DMS153 treated with DMSO at 0.1 percent for 48 hours (cell line): ENCODE results near the gene RTN4RL2.
"Not testable (repeated sequence)": the region's sequence is repeated elsewhere in the genome, so short reads cannot be mapped to it uniquely, and the experiment has no call there.

Source experiments
- DNase-seq: peaks from one replicate; lab custom pipeline; 2025; ENCODE audit not compliant: unreplicated experiment; lab: John Stamatoyannopoulos, UW

Gene RTN4RL2

DNA sequence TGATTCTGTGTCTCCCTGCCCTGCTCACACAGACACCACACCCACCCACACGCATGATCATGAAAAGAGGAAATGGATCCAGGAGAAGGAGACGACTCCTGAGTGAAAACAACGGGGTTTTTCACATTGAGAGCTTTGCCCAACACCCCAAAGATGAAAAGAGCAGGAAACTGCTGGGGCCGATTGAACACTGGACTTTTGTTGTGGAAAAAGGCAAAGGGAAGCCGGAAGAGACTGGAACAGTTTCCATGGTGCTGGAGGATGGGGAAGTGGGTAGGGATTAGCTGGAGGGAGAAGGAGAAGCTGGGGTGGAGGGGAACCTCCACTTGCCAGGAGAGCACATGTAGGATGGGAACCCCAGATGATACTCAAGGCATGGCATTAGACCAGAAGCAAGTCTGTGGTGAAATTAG lies 28.2 kb upstream of the RTN4RL2 start:
- DNase-seq: no peak

DNA sequence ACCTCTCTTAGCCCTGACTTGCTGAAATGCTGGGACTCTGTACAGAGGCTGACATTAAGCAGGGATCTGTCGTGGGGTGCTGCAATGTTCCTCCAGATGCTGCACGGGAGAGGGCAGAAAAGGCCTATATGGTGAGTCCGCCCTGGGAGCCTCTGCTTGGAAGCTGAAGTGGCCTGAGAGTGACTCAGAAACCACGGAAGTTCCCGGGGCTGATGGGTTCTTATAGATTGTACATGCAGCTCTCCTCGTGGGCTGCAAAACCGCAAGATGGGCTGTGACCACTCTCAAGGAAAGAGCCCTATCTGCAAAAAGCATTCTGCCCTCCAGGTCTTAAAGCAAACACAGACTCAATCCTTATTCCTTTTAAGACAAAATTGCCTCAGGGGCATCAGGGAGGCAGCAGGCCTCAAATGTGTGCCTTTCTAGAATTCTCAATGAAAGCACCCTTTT lies 27.6 kb upstream of the RTN4RL2 start:
- no peak for DNase-seq

DNA sequence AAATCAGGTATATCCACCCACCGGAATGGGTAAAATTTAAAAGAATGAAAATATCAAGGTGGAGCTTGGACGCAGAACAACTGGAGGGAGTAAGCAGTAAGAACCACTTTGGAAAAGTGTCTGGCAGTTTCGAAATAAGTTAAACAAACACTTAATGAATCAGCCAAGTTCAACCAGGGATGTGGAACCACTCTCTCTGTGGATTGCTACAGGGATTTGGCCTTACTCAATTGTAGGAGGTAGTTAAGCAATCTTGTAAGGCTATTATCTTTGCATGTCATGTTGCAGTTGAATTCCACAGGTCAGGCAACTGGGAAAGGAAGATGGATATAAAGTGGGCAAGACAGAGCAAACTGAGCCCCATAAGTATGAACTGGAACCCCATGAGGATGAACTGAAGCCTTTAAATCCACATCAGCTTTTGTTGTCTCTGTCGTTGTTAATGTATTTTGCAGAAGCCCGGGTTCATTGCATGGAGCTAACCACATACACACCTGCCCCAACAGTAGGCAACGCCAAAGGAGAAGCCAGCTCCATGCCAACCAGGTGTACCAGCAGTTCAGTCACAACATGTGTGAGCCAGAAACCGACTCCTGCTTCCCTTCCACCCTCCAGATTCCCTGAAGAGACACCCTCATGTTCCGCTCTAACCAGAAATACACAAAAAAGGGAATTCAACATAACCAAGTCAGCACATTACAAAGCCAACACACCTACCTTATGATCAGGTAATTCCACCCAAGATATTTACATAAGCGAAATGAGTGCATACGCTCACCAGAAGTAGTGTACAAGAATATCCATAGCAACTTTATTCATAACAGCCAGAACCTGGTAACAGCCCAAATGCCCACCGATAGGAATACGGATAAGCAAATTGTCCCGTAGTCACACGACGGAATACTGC lies 25.4 kb upstream of the RTN4RL2 start:
- DNase-seq: no peak

DNA sequence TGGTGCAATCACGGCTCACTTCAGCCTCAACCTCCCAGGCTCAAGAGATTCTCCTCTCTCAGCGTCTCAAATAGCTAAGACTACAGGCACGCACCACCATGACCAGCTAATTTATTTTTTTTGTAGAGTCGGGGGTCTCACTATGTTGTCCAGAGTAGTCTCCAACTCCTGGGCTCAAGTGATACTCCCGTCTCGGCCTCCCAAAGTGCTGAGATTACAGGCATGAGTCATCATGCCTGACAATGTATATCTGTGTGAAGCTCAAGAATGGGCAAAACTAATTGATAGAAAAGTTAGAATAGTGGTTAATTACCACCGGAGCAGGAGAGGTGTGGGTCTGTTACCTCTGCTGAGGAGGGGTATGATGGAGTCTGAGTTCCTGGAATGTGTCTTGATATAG lies 24.3 kb upstream of the RTN4RL2 start:
- DNase-seq: no peak

DNA sequence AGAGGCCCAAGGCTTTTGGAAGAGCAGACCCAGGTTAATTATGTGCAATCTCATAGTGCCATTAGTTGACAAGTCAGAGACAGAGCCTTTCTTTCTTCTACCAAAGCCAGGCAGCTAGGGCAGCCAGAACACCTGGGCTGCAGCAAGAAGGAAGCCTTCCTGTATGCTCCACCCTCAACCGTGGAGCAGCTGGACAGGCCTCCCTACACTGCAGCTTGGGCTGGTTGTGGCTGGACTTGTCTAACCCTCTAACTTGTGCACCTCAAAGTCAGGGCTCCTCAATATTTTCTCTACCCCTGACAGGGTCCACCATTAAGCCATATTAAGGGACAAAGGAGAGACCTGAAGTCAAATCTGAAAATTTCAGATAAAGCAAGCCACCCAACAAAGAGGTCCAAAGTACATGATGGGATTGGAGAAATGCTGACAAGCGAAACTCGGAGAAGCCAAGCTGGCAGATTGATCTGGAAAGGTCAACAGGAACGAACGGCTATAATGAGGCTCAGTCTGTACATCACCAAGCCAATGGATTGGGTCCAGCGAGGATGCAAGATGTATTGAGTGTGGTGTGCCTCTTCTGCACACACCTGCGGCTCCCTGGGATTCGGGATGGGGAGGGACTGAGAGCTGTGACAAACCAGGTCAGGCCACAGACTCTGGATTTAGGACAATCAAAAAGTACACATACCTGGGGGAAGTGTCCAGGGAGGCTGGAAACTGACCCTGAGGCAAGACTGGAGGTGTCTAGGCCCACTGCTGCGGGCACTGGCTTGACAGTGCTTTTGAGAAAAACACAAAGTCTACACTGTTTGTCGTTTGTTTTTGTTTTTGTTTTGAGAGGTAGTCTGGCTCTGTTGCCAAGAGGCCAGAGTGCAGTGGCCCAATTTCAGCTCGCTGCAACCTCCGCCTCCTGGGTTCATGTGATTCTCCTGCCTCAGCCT lies 21.7 kb upstream of the RTN4RL2 start:
- DNase-seq: no peak

DNA sequence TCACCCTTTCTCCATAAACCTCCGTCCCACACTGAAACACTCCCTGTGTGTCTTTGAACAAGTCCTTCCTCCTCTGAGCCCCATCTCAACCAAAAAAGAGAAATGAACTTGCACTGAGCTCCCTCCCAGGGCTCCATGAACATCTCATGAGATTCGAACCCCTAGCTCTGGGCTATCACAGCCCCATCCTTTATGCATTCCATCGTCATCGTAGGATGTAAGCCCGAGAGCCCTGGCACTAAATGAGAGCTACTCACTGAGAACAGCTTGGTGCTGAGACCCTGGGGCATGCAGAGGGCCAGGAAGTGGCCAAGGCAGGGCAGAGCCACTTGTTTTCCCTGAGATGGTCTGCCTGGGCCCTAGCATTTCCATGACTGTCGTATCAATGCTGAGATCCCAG lies 20.5 kb upstream of the RTN4RL2 start:
- DNase-seq: no peak

DNA sequence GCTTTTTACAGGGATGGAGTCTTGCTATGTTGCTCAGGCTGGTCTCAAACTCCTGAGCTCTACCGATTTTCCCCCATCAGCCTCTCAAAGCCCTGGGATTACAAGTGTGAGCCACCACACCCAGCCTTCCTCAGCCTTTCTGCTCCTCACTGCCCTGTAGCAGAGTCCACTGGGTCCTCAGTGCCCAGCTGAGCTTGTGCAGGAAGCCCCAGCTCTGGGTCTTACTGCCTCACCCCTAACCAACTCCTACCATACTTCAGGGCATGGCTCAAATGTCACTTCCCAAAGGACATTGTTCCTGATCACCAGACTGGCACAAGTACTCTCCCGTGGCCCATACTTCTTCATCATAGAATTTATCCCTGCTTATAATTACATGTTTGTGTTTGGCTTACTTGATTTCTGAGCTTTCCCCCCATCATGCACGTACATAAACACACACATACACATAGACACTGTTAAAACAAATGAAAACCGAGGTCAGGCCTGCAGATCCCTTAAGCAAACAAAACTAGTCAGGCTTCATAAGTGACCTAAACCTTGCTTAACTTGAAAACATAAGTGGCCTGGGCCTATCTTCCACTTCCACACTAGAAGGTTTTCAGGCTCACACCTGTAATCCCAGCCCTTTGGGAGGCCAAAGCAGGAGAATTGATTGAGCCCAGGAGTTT lies 19.4 kb upstream of the RTN4RL2 start:
- peak; percentile 39 for DNase-seq

DNA sequence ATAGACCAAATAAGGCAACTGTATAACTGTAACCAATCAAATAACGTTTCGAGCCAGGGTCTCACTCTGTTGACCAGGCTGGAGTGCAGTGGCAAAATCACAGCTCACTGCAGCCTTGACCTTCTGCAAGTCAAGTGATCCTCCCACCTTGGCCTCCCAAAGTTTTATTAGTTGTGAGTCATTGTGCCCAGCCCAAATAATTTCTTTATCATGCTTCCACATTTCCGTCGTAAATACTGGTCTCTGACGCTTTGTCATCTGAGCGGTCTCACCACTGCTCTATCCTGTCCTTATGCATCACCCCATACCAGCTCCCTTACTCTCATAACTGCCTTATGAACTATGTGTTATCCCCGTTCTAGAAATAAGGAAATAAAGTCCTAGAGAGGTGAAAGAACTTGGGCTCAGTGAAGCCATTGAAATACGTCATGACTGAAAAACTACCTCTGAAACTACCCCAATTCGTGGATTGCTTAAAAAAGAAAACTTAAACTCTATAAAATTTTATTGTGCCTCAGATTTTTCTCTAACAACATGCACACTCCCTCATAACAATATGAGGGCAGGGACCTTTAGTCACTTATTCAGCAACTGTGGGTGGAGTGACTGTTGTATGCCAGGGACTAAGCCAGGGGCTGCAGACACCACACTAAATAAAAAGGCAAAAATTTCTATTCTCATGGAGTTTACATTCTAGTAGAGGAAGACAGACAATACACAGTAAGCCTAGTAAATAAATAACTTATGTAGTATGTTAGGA lies 15.8 kb upstream of the RTN4RL2 start:
- no peak for DNase-seq

DNA sequence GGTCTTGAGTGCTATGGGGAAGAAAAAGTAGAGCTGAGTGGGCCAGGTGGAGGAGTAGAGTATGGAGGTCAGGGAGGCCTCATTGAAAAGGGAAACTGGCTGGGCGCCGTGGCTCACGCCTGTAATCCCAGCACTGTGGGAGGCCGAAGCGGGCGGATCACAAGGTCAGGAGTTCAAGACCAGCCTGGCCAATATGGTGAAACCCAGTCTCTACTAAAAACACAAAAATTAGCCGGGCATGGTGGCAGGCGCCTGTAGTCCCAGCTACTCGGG lies 15.3 kb upstream of the RTN4RL2 start:
- not testable (repeated sequence) for DNase-seq

DNA sequence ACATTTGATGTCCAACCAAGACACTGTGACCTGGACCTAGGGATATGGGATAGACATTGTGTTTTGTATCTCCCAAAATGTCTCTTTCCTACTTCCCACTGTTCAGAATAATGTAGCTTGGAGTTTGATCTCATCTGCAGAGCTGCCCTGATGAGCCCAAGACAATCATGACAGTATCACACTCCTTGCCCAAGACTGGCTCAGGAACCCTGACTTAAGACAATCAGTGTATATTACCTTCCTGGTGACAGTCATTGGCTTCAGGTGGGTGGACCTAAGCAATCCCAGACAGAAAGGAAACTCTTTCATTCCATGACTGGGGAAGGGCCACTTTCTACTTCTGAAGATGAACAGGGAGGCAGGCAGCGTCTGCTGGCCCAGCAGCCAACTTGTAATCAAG lies 14.3 kb upstream of the RTN4RL2 start:
- DNase-seq: no peak

DNA sequence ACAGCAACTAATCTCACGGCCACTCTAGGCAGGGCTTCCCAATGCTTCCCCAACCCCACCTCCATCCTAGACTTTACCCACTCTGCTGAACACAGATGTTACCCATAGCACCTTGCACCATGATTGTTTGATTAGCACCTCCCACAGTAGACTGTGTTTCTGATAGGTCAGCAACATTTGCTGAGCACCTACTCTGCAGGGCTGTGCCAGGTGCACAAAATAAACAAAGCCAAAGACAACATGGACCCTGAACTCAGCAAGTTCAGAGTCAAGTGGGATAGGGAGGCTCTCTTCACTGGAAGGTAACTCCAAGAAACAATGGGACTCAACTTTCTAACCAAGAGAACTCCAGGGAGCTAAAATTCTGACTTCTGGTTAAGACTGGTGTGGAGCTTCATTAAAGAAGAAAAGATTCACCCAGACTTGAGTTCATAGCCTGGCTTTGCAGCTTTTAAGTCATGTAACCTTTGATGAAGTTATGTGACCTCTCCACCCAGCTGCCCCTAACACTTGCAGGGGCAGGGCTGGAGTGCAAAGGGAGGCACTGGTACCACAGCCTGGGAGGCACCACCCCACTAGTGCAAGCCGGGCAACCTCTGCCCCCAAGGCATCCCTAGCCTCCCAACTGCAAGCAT lies 6.7 kb upstream of the RTN4RL2 start:
- DNase-seq: no peak

DNA sequence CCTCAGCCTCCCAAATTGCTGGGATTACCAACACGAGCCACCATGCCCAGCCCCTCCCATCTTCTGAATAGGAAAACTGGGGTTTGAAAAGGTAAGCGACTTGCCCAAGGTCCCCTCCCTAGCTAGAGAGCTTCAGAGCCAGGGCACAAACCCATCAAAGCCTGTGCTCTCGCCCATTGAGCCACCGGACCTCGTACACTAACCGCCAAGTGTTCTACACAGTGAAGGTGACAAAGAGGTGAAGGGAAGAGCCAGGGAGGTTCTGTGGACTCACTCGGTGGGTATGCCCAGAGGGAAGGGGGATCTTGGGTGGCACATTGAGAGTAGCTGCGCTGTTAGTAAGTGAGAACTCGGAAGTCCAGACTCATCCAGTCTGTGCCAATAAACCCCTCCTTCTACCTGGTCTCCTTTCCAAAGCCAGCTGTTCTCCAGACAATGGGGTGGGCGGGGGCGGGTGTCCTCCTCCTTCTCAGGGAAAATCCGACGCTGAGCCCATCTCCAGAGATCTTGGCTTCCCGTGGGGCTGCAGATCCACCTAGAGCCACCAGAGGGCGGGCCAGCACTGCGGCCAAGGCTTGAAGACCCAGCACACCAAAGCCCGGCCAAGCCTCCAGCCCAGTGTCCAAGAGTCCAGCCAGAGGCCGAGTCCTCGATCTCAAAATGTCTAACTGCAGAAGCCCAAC lies 3.2 kb upstream of the RTN4RL2 start:
- DNase-seq: peak; percentile 34

DNA sequence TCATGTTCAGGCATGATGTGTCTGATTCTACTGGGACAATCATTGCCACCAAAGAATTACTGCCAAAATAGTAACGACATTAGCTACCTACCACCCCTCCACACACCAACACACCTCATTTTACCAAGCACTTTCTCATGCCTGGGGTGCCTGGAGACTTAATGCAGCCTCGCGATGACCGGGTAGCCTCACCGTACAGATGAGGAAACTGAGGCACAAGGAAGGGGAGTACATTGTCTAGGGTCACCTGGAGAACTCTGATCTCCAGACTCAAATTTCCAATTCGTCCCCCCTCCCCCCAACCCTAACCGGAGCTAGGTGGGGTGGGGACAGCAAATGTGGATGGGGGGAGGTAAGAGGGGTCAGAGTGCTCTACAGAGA lies 2.7 kb upstream of the RTN4RL2 start:
- no peak for DNase-seq

DNA sequence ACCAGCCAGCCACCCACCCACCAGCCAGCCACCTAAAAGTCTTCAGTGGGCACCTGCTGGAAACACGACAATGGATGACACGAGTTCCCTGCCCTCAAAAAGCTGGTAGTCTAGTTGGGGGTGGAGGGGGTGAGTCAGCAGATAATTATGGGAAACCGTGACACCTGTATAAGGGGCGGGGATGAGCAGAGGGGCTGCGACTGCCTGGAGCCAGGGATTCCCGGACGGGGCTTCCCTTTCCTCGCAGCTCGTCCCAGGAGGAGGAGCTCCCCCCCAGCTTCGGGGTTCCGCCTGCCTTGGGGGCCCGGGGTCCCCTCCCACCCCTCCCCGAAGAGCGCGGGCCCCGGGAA lies 2.3 kb upstream of the RTN4RL2 start:
- no peak for DNase-seq

DNA sequence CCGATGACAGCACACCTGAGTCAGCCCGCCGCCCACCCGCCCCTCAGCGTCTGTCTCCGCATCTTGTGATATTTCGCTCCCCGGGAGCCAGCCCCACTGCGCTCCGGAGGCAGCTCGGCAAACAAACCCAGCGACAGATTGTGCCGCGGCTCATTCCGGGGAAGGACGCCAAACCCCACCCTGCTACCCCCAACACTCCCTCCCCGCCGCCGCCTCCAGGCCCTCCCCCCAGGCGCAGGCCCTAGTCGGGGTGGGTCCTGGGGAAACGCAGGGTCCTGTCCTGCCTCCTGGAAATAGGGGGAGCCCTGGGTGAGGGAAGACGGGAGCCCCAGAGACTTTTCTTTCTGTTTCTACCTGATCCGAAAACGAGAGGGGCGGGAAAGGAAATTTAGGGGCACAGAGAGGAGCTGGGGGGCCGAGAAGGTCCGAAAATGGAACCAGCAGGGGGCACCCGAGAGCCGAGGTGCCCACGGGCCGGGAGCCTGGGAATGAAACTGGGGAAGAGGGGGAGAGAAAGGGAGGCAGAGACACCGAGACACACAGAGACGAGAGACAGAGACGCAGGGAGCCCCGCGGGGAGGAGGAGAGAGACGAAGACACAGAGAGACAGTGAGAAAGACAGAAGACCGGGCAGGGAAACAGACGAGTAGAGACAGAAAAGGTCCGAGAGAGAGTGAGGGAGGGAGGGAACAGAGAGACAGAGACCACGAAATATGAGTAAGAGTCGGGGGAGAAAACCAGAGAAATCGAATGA lies 1.7 kb upstream of the RTN4RL2 start:
- no peak for DNase-seq

DNA sequence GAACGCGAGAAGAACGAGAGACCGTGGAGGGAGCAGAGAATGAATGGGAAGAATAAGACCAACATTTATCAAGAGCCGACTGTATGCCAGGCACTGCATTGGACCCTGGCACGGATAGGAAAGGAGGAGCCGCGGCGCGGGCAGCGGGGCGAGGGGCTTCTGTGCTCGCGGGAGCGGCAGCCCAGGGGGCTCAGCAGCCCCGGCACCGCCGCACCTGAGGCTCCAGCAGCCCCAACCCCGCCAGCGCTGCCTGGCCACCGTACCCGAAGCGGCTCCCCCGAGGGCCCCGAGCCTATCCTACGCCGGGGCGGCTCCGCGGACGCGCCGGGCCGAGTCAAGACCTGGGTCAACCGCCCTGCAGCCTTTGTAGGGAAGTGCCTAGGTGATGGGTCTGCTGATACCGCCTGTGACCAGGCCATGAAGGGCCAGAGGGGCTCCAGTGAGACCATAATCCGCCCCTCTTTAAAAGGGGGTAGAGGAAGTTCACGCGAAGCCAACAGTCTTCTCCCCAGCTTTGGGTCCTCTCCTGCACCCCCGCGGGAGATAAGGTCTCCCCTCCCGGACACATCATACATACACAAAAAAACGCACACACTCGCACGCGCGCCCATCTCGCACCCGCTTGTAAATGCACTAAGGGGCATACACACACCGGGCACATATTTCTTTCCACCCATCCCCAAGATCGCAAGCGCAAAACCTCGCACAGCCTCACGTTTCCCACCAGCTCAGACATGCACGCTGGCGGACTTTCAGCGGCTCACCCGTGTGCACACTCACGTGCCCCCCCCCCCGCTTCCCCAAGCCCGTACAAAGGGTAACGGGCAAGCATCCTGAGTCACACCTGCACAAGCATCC lies 935 bp upstream of the RTN4RL2 start:
- DNase-seq: no peak

DNA sequence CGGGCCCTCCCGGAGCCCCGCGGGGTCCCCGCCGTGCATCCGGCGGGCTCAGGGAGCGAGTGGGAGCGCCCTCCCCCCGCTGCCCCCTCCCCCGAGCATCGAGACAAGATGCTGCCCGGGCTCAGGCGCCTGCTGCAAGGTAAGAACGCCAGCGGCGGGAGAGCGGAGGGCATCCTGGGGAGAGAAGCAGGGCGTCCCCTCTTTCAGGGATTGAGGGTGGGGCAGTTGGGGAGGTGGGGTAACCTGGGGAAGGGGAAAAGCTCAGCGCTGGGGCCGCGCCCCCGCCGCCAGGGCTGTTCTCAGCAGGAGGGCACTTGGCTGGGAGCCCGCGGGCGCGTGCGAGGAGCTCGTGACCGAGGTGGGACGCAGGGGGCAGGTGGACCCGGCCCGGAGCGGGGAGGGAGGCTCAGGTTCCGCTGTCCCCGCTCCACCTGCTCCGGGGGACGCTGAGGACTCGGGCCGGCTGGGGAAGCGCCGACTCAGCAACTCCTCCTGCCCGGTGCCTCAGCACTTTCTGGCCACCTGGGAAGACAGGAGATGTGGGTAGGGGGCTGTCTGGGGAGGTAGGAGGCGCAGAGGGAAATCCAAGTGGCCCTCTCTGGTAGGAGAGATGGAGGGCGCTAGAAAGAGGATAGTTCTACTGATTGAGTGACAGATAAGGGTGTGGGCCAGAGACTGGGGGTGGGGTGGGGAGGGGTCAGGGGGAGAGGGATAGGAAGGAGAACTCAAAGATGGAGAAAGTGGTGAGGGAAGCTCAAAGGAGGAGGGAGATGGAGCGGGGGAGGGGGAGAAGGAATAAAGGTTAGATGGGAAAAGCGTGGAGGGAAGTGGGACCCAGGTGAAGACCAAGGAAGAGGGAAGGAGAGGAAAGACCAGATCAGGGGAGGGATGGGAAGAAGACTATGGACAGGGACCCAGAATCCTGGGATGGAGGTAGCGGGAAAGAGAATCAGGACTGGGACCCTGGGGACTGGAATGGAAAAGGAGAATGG lies 726 bp downstream of the RTN4RL2 start:
- DNase-seq: no peak
